HG02759 (cell line): Measurements from ENCODE around the gene MBD6.

Experiments used
- ATAC-seq: cut with Tn5 transposase; IDR thresholded peaks from one replicate; pipeline ENCODE4 v1.9.1; 2021; ENCODE audit warnings: mild to moderate bottlenecking, moderate library complexity; ENCODE audit not compliant: unreplicated experiment

MBD6 gene, protein sequence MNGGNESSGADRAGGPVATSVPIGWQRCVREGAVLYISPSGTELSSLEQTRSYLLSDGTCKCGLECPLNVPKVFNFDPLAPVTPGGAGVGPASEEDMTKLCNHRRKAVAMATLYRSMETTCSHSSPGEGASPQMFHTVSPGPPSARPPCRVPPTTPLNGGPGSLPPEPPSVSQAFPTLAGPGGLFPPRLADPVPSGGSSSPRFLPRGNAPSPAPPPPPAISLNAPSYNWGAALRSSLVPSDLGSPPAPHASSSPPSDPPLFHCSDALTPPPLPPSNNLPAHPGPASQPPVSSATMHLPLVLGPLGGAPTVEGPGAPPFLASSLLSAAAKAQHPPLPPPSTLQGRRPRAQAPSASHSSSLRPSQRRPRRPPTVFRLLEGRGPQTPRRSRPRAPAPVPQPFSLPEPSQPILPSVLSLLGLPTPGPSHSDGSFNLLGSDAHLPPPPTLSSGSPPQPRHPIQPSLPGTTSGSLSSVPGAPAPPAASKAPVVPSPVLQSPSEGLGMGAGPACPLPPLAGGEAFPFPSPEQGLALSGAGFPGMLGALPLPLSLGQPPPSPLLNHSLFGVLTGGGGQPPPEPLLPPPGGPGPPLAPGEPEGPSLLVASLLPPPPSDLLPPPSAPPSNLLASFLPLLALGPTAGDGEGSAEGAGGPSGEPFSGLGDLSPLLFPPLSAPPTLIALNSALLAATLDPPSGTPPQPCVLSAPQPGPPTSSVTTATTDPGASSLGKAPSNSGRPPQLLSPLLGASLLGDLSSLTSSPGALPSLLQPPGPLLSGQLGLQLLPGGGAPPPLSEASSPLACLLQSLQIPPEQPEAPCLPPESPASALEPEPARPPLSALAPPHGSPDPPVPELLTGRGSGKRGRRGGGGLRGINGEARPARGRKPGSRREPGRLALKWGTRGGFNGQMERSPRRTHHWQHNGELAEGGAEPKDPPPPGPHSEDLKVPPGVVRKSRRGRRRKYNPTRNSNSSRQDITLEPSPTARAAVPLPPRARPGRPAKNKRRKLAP

DNA sequence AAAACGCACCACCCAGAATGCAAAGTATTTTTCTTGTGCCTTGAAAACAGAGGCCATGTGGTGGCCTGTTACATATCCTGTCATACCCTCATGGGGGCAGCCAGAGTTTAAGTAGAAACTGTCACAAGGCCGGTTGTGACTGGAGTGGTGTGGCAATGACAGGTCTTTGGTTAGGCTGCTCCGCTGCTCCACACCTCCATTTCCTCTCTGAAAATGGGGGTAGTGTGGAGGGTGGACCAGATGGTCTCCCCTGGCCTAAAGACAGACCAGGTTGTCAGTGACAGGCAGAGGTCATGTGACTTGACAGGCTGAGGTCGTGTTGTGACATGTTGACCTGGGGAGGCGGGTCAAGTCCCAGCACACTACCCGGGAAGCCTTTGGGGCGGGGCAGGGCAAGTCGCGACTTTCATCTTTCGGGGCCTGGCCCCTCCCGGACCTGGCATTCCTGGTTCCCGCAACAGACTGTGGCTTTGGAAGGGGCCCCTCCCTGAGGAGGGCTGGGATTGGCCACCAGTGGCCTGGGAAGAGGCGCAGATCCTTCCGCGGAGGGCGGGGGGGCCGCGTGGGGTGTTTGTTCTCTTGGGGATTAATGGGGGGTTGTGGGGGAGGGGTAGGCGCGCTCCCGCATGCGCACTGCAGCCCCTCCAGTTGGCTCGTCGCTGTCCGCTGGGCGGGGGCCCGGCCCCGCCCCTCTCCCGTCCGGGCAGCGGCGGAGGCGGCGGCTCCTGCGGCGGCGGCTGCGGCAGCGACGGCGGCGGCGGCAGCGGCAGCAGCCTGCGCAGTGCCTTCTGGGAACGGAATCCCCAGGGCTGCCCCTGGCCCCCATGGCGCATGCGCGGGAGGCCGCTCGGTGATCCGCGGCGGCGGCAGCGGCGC lies at the start of gene MBD6:
MBD6 (plus strand) TSS at position 814 of the 876 bp plus-strand sequence. CDS start 1,480 bp downstream, outside the sequence.
- peak; percentile 35 for ATAC-seq

DNA sequence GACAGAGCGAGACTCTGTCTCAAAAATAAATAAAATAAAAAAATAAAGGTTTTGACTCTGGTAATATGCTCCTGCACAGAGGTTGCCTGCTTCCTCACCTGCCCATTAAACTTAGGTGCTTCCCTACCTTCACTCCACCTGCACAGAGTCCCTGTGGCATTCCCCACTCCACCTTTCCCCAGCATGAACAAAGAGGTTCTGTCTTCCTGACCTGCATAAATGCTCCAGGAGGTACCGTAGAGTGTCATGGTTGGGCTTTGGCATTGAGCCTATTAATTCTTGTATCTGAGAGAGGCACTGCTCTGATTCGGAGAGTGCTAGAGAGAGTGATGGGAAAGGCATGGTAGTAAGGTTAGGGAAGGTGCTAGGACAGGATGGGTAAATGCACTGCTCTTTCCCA lies 49.2 kb upstream of the MBD6 start:
- no peak for ATAC-seq

DNA sequence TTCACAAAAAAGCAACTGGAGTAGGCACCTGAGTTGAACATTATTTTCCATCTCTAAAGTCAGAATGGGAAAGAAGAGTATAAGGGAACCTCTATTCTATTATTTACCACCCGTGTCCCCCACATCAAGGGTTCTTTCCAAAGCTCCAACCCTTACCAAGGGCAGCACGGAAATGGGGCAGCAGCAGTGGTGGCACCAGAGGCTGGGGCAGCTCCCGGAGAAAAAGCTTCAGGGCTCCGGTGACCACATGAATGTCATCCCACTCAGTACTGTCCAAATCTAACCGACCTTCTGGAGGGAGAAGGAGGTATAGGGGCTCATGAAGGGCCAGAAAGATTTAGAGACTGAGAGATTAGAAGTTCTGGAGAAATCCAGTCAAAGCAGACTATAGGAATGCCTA lies 48.7 kb upstream of the MBD6 start:
- no peak for ATAC-seq

DNA sequence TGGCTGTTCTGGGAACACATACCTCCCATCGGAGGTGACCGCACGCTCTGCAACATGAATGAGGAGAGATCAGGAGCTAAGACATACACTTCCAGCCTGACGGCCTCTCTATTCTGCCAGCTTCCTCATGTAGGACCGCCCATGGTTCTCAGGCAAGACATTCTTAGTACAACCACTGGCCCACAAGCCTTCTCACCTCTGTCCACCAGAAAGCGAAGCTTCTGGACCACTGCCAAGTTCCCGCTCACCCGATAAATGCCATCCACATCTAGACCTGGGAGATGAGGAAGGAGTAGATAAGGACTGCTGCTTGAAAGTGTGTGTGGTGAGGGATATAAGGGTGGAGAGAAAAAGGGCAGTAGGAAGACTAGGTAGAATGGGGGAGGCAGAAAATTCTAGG lies 48.2 kb upstream of the MBD6 start:
- ATAC-seq, result no peak

DNA sequence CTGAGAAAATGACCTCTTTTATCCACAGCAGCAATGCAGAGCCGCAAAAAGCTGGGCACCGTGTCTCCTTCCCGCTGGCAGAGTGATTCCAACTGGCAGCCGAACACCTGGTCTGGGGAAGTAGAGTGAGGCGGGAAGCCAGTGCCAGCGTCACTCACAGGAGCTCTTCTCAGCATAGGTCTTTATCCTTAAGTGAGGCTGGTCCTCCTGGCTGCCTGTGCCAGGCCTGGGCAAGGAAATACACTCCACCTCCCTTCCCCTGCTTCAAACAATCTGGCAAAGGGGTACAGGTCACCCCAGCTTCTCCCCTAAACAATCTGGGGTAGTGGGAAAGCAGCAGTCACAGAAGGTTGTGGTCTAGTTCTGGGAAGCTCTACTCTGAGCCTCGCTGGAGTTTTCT lies 47.8 kb upstream of the MBD6 start:
- ATAC-seq, result no peak

DNA sequence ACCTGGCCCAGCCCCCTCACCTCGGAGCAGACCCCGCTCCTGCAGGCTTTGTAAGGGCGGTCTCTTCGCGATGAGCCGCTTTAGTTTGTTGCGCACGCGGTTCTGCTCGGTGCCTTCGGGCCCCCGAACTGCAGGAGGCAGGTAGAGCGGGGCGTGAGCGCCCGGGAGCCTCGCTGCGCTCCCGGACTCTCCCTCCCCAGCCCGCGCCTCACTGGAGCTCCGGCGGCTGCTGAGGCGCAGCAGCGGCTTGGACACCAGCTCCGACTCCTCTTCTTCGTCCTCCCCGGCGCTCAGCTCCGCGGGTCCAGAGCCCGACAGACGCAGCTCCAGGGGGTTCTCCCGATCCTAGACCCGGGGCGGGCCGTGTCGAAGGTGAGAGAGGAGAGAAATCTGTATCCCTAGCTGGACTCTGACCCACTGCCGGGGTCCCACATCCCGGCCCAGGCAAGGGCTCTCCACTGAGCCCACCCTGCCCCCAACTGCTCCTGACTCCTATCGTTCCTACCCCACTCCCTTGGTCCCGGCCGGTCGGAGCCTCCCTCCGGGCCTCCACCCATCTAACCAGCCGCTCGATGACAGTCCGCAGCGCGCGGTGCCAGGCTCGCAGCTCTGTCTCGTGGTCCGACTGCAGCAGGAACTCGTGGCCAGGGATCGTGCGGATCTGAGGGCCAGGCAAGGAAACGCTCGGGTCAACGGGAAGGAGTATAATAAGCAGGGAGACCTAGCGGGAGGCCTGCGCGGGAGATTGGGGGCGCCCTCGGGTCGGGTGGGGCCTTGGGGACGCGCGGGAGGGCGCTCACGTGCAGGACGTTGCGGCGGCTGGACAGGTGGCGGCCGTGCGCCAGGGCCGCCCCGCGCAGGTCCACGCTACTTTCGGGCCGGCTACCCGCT lies 47.1 kb upstream of the MBD6 start:
- peak; percentile 20 for ATAC-seq

DNA sequence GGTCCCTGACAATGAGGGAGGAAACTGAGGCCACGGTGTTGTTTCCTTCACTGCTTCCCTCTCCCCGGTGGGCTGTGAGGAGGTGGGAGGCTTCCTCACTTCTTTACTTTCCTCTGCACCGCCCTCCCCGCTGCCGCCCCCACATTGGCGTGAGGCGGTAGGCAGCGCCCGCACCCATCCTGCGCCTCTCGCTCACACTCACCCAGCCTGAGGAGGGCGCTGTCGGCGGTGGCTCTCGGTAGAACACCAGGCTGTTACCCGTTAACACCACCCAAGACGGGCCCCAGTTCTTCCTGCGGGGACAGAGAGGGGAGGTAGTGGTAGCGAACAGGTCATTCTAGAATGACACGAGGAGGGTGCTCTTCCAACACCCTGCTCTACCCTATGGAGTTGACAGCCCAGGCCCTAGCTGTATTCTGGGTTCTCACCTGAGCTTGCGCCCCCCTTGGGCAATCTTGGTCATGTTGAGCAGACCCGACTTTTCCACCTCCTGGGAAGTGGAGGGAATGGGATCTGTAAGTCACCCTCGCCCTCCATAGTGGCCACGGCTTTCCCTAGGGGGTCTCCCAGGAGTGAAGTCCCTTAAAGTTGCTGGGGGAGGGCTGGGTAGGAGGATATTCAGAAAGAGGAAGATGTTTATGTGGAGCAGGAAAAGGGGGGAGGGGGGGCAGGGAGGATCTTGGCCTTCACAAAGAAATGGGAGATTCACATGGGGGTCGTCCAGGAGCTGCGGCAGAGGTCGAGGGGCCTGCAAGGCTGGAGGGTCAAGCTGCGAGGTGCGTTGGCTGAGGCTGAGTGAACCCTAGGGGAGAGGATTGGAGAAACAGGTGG lies 46.2 kb upstream of the MBD6 start:
- peak; percentile 49 for ATAC-seq

DNA sequence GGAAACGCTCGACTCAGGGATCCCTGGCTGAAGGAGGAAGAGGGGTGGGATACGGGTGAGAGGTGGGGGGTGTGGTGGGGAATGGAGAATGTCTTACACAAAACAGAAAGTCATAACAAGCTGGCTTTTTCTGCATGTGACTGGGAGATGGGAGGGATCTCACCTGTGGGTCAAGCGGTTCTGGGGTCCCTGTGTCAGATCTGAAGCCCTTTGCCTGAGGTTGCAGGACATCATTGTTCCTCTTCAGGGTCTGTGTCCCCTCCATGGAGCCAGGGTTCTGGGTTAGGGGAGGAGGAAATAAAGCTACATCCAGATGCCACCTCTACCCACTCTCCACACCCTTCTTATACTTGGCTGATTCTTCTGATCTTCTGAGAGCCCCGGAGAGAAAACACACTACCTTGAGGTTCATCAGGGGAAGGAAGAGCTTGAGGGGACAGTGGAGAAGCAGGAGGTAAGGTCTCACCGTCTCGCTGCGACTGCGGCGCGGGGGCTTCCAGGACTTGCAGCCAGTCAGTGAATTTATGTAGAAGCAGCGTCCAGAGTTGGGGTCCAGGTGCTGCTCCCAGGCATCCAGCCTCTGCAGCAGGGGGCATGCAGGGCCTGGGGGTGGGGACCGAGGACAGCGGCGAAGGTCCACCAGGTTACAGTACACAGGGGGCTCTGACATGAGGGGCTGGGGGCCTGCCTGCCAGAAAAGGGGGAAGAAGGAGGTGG lies 45.5 kb upstream of the MBD6 start:
- no peak for ATAC-seq

DNA sequence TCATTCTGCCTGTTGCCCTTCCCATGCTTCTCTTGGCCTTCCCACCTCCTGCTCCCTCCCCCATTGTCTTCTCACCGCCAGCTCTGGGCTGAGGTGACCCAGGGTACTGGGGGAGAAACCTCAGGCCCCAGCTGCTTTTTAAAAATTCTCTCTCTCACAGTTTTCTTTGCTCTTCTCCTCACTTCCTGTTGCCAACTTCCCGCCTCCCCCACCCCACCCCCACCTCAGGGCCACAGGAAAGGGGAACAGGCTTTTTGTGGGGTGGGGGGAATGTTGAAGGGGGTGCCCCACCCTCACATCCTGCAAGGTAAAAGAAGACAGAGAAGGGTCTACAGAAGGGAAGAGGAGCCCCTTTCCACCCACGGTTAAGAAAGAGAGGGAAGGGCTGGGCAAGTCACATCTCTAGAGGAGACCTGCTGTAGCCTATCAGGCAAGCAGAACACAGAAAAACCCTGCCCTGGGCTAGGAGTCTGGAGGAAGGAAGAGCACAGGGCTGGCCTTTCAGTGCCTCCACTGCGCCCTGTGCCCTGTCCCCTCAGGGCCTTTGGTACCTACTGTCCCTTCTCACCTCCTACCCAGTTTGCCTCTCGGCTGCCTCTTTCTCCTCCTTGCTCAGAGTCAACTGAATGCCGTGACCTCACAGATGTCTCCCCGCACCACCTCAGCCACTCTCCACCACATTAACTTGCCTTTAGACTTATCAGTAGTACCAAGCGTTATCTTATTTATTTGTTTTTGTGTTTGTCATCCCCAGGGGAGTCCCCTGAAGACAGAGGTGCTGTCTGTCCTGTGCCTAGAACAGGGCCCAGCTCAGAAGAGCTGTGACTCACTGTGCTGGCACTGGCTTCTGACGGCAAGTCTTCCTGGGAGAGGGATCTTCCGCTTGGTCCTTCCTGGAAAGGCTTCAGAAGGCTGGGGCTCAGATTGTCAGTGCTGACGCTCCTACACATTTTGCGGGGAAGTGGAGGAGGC lies 44.6 kb upstream of the MBD6 start:
- peak; percentile 42 for ATAC-seq

DNA sequence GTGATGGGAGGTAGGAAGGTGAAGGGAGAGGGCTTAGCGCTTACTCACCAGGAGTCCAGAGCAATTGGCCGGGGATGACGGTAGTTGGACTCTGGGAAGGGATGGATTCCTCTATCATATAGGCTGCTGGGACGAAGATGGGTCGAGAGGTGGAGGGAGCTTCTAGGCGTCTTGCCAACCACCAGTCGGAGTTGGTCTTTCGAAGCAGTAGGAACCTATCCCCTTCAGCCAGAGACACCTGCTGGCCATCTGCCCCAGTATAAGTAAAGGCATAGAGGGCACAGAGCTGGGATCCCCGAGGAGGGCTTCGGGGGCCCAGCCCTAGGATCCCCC lies 43.6 kb upstream of the MBD6 start:
- no peak for ATAC-seq

DNA sequence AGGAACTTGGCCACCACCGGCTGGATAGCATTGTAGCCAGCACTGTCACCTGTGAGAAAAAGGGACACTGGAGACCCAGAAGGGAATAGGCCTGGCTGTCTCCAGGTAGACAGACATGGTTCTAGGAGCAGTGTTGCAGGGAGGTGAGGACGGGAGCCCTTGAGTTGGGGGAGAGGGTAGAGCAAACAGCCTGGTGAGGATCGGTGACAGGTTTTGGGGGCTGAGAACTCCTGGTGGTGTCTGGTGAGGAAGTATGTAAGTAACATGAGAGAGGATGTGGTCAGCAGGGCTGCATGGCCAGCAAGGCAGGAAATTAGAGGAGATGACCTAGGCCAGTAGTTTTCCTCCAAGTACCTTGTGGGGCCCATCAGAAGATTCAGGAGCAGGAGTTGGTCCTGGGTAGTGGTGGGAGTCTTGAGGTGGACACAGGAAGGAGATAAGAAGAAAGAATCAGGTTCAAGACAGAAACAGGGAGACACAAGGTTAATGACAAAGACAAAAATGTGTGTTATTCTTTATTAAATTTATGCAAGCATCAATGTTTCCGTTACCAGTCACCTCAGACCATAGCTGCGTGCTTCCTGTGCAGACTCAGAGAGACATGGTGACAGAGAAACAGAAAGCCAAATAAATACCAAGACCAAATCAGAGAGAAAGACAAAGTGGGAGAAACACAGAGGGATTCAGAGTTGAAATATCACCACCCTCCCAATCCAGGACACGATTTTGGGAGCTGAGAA lies 43.1 kb upstream of the MBD6 start, which contains the start of gene ARHGAP9:
ARHGAP9 (minus strand) TSS at position 491 of the 740 bp plus-strand sequence; CDS start at position 31, 460 bp downstream.
- no peak for ATAC-seq

DNA sequence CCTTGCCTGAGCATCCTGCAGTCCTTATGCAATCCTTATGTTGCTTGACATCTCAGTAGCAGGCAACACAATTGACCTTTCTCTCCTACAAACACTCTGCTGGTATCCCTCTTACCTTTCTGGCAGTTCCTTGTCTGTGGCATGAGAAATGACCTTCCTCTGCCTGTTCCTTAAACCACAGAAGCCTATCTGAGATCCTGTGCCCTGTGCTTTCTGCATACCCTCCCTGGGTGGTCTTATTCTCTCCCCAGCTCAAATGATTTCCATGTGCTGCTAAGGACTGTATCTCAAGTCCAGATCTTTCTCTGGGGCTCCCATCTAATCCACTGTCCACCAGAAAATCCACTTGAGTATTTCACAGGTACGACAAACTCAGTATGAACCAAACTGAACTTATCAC lies 41.0 kb upstream of the MBD6 start:
- no peak for ATAC-seq

DNA sequence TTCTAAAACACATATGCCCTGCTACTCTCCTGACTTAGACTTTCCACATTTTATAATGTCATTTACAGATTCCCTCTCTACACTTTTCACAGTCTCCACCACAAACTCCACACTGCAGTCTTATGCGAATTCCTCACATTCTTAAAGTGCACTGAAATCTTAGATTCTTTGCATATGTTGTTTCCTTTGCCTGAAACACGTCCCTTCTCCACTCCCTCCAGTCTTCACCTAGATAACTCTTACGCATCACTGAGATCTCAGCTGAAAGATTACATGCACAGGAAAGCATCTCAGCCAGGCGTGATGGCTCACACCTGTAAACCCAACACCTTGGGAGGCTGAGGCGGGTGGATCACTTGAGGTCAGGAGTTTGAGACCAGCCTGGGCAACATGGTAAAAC lies 39.2 kb upstream of the MBD6 start:
- no peak for ATAC-seq

DNA sequence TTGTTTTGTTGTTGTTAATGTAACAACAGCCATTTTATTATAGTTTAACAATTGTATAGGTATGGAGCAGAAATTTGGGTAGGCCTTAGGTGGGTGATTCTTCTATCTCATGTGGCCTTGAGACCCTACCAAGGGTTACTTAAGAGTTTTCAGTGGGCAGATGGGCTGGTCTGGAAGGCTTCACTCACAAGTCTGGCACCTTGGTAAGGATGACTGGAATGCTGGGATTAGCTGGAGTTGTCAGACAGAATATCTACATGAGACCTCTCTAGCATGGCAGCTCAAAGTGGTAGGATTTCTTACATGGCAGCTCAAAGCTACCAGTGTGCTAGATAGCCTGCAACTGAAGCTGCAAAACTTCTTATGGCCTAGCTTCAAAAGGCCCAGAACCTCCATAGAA lies 36.9 kb upstream of the MBD6 start:
- ATAC-seq, result no peak

DNA sequence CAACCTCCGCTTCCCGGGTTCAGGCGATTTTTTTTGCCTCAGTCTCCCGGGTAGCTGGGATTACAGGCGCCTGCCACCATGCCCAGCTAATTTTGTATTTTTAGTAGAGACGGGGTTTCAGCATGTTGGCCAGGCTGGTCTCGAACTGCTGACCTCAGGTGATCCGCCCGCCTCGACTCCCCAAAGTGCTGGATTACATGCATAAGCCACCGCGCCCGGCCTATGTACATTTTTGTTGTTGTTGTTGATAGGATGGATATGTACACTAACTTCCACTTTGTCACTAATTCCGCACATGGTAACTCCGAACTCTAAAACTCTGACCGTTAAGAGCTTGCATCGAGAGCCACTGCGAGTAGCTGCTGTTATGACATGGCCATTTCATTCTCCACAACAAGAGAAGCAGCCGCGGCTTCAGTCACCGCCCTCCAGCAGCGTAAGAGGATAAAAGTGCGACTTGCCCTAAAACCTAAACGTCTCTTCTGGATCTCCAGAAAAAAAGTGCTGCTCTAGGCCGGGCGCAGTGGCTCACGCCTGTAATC lies 35.5 kb upstream of the MBD6 start:
- ATAC-seq, result no peak
